BLaER1 treated with 17β-estradiol and CSF1 and Interleukin-3, amounts not matched to agents 10 nM and 100 nM (cell line): ENCODE measurements around the gene SNX2.
A peak's percentile ranks its signal among the peaks of the same experiment; 100 is the strongest.

Source experiments
- H3K27ac ChIP-seq, 11 experiments: shearing (Covaris generic); formaldehyde crosslinking; 2 replicates each; pipeline ENCODE4 v1.8.1; 2022
- H3K27me3 ChIP-seq, 11 experiments: shearing (Covaris generic); formaldehyde crosslinking; 2 replicates each; pipeline ENCODE4 v1.8.1; 2022
- H3K36me3 ChIP-seq, 11 experiments: shearing (Covaris generic); formaldehyde crosslinking; 2 replicates each; pipeline ENCODE4 v1.8.1; 2022
- H3K4me1 ChIP-seq, 10 experiments: shearing (Covaris generic); formaldehyde crosslinking; 2 replicates each; pipeline ENCODE4 v1.8.1; 2022
- H3K4me2 ChIP-seq, 11 experiments: shearing (Covaris generic); formaldehyde crosslinking; 2 replicates each; pipeline ENCODE4 v1.8.1; 2022
- H3K4me3 ChIP-seq, 10 experiments: shearing (Covaris generic); formaldehyde crosslinking; 2 replicates each; pipeline ENCODE4 v1.8.1; 2022
- H3K9ac ChIP-seq, 11 experiments: shearing (Covaris generic); formaldehyde crosslinking; 2 replicates each; pipeline ENCODE4 v1.8.1; 2022
- H3K9me3 ChIP-seq, 11 experiments: shearing (Covaris generic); formaldehyde crosslinking; replicated peaks in 1 of 11; 2 replicates each; pipeline ENCODE4 v1.8.1; 2022
- H4K20me1 ChIP-seq, 11 experiments: shearing (Covaris generic); formaldehyde crosslinking; 2 replicates each; pipeline ENCODE4 v1.8.1; 2022
- Cebpa-rat ChIP-seq, 11 experiments: shearing (Covaris generic); IDR thresholded peaks; 2 replicates each; pipeline ENCODE4 v1.8.1; 2022

The SNX2 gene

GRCh38 chr5:122870219-122870856, 95.5 kb downstream of the SNX2 start:
- peaks cover 0 to 82% (median 0%) of the 10 kb centered on the region in 11 experiments; a peak in 4 of 22 replicates for H4K20me1 ChIP-seq
- H3K9me3 ChIP-seq, result 0 out of 22 replicates have a peak, but pooled peaks cover 0 to 5% (median 0%) of the 10 kb centered on the region in 11 experiments
- no peak overlapping the region for H3K4me2 ChIP-seq
- H3K9ac ChIP-seq, result no peak overlapping the region
- H3K27ac ChIP-seq, result no peak overlapping the region
- H3K4me3 ChIP-seq, result no peak overlapping the region
- no peaks in the 10 kb centered on the region for H3K27me3 ChIP-seq
- peaks cover 0 to 47% (median 0%) of the 10 kb centered on the region in 11 experiments; a peak in 6 of 22 replicates for H3K36me3 ChIP-seq
- peaks cover 0 to 28% (median 0%) of the 10 kb centered on the region in 10 experiments; a peak in 4 of 20 replicates for H3K4me1 ChIP-seq
- TF ChIP-seq Cebpa-rat (IDR thresholded peaks at IDR 0.05), result no peak

GRCh38 chr5:122871661-122872060, 96.8 kb downstream of the SNX2 start:
- Histone ChIP-seq H3K4me2 (0 out of 22 replicates have a peak overlapping the region, but pooled peaks of 1 of the 11 experiments have one; percentile 3), H3K27ac (no peak overlapping the region), H3K36me3 (peaks cover 0 to 33% (median 0%) of the 10 kb centered on the region in 11 experiments; a peak in 6 of 22 replicates), H3K27me3 (no peaks in the 10 kb centered on the region), H3K4me1 (peaks cover 0 to 33% (median 0%) of the 10 kb centered on the region in 10 experiments; a peak in 5 of 20 replicates), H4K20me1 (peaks cover 0 to 80% (median 0%) of the 10 kb centered on the region in 11 experiments; a peak in 4 of 22 replicates), H3K9me3 (0 out of 22 replicates have a peak, but pooled peaks cover 0 to 6% (median 0%) of the 10 kb centered on the region in 11 experiments), H3K4me3 (no peak overlapping the region), H3K9ac (no peak overlapping the region)
- TF ChIP-seq Cebpa-rat (IDR thresholded peaks at IDR 0.05), result no peak

- peaks cover 0 to 51% (median 8%) of the 10 kb centered on the region in 10 experiments; a peak in 14 of 20 replicates for H3K4me1 ChIP-seq
- no peaks in the 10 kb centered on the region for H3K27me3 ChIP-seq
- no peak overlapping the region for H3K27ac ChIP-seq
- no peak overlapping the region for H3K9ac ChIP-seq
- peaks cover 0 to 56% (median 0%) of the 10 kb centered on the region in 11 experiments; a peak in 3 of 22 replicates for H4K20me1 ChIP-seq
- H3K4me3 ChIP-seq, result no peak overlapping the region
- H3K9me3 ChIP-seq, result peaks cover 0 to 16% (median 5%) of the 10 kb centered on the region in 11 experiments; a peak in 9 of 22 replicates
- H3K4me2 ChIP-seq, result peak overlapping the region in 2 of 11 experiments; percentile 23 to 65; a peak in 3 of 22 replicates
- peaks cover 0 to 13% (median 0%) of the 10 kb centered on the region in 11 experiments; a peak in 2 of 22 replicates for H3K36me3 ChIP-seq
- no peak for TF ChIP-seq Cebpa-rat (IDR thresholded peaks at IDR 0.05)
Measured at GRCh38 chr5:122874179-122874875, 99.4 kb downstream of the SNX2 start.

- TF ChIP-seq Cebpa-rat (IDR thresholded peaks at IDR 0.05), result no peak
- Histone ChIP-seq H4K20me1 (peaks cover 0 to 55% (median 0%) of the 10 kb centered on the region in 11 experiments; a peak in 5 of 22 replicates), H3K9ac (no peak overlapping the region; a peak in 1 of 22 replicates), H3K9me3 (peaks cover 0 to 16% (median 5%) of the 10 kb centered on the region in 11 experiments; a peak in 9 of 22 replicates), H3K27me3 (no peaks in the 10 kb centered on the region), H3K4me1 (peaks cover 0 to 42% (median 8%) of the 10 kb centered on the region in 10 experiments; a peak in 14 of 20 replicates), H3K4me3 (0 out of 20 replicates have a peak overlapping the region, but pooled peaks of 1 of the 10 experiments have one; percentile 8), H3K4me2 (peak overlapping the region in 8 of 11 experiments; percentile 4 to 67 (median 56); a peak in 11 of 22 replicates), H3K27ac (peak overlapping the region in 1 of 11 experiments; percentile 28; a peak in 3 of 22 replicates), H3K36me3 (peaks cover 0 to 14% (median 0%) of the 10 kb centered on the region in 11 experiments; a peak in 2 of 22 replicates)
Measured at GRCh38 chr5:122877518-122877917, 102.6 kb downstream of the SNX2 start.

- Histone ChIP-seq H3K36me3 (peaks cover 0 to 17% (median 0%) of the 10 kb centered on the region in 11 experiments; a peak in 2 of 22 replicates), H3K4me3 (no peak overlapping the region), H3K27ac (no peak overlapping the region), H3K9ac (no peak overlapping the region), H3K27me3 (no peaks in the 10 kb centered on the region), H3K4me2 (no peak overlapping the region), H3K4me1 (peaks cover 0 to 36% (median 8%) of the 10 kb centered on the region in 10 experiments; a peak in 14 of 20 replicates), H3K9me3 (peaks cover 0 to 16% (median 5%) of the 10 kb centered on the region in 11 experiments; a peak in 9 of 22 replicates), H4K20me1 (peaks cover 0 to 60% (median 0%) of the 10 kb centered on the region in 11 experiments; a peak in 5 of 22 replicates)
- TF ChIP-seq Cebpa-rat (IDR thresholded peaks at IDR 0.05), result no peak
Measured at GRCh38 chr5:122879076-122879475, 104.2 kb downstream of the SNX2 start.
